Testis (tissue), 3 donors: ENCODE results near the gene WDR86. TPM values are rescaled to one million over a fixed set of nuclear protein-coding genes. Genes with fewer than 3 reads are reported as not detected.

Experiments
- DNase-seq: peaks from one replicate; pipeline ENCODE4 v3.0.0-alpha.2; 2019
- H3K27ac ChIP-seq, 2 donors: fragments of 200-600 bp; sonication (generic); one replicate each; pipeline ENCODE4 v1.5.1; 2019
- H3K27me3 ChIP-seq: fragments of 200-600 bp; sonication (generic); one replicate; pipeline ENCODE4 v1.5.1; 2019
- H3K36me3 ChIP-seq: fragments of 200-600 bp; sonication (generic); one replicate; pipeline ENCODE4 v1.5.1; 2017; ENCODE audit warnings: low read depth; ENCODE audit errors: missing control alignments
- H3K4me1 ChIP-seq: fragments of 200-600 bp; sonication (generic); one replicate; pipeline ENCODE4 v1.5.1; 2019
- H3K4me3 ChIP-seq, 2 donors: fragments of 200-600 bp; sonication (generic); one replicate each; pipeline ENCODE4 v1.5.1; 2017 to 2019
- H3K9me3 ChIP-seq: fragments of 200-600 bp; sonication (generic); one replicate; pipeline ENCODE4 v1.5.1; 2017
- CTCF ChIP-seq, 3 experiments: fragments of 450-650 bp in 2 of 3; fragments of 200-600 bp in 1 of 3; sonication (generic) in 1 of 3; IDR thresholded peaks; one replicate each; pipeline ENCODE4 v1.5.1; 2016 to 2019; ENCODE audit warnings: antibody characterized with exemption in 3 of 3, mild to moderate bottlenecking in 2 of 3, moderate library complexity in 1 of 3
- POLR2A ChIP-seq: fragments of 450-650 bp; IDR thresholded peaks from one replicate; pipeline ENCODE4 v1.6.1; 2017; ENCODE audit warnings: antibody characterized with exemption, mild to moderate bottlenecking, moderate library complexity
- WGBS, 2 donors: methylation state at CpG; one replicate each; pipeline ENCODE4 v1.1.5; 2018; 5-methylcytosine and 5-hydroxymethylcytosine counted together
- intact Hi-C: fragments of 100-400 bp; cut with DNase I; formaldehyde crosslinking; loops from one replicate; pipeline ENCODE4 v1.15.1; 2023; ENCODE audit warnings: low total_unique reads
- polyA plus RNA-seq: library from polyadenylated mRNA; stranded (reverse); fragments of 350-450 nt; fragmentation: Illumina TruSeq; extraction: RNeasy Lipid Tissue Mini Kit (QIAGEN cat#74804); gene quantifications from one replicate; pipeline ENCODE4 v1.2.3, GENCODE V29; 2014; ENCODE audit warnings: low read depth, low replicate concordance; ENCODE audit not compliant: insufficient read depth
- total RNA-seq, 2 donors: library from RNA; depleted of rRNA; stranded (reverse); fragments of >200 nt; gene quantifications; one replicate each; pipeline ENCODE4 v1.2.3, GENCODE V29; 2016

Gene WDR86
- total and polyA plus RNA-seq, 3 donors from 2014 or later: 2.8 to 20.3 (median 9.6) TPM

- TF ChIP-seq CTCF (IDR thresholded peaks at IDR 0.05): no peak
- no peak for TF ChIP-seq POLR2A
- H3K36me3 ChIP-seq: no peaks in the 10 kb centered on the region
- no peak overlapping the region for H3K4me3 ChIP-seq
- no peak for DNase-seq
- intact Hi-C loops: no loop called here
- WGBS, 2 donors: 87 to 94% methylated on average over 9 to 22 of the region's 23 CpGs
- H3K27me3 ChIP-seq: no peaks in the 10 kb centered on the region
- no peak overlapping the region for H3K27ac ChIP-seq
- H3K4me1 ChIP-seq: no peaks in the 10 kb centered on the region
- H3K9me3 ChIP-seq: no peaks in the 10 kb centered on the region
Measured at GRCh38 chr7:151451626-151452571, 42.1 kb upstream of the WDR86 start.

- H3K9me3 ChIP-seq: no peaks in the 10 kb centered on the region
- no peaks in the 10 kb centered on the region for H3K27me3 ChIP-seq
- TF ChIP-seq POLR2A (no peak), CTCF (IDR thresholded peaks at IDR 0.05) (no peak)
- intact Hi-C loops: no loop called here
- 79 to 86% methylated on average over 5 of the region's 5 CpGs for WGBS, 2 donors
- no peak for DNase-seq
- no peak overlapping the region for H3K4me3 ChIP-seq
- H3K27ac ChIP-seq: no peak overlapping the region
- H3K4me1 ChIP-seq: no peaks in the 10 kb centered on the region
- no peaks in the 10 kb centered on the region for H3K36me3 ChIP-seq
Measured at GRCh38 chr7:151451156-151451555, 41.3 kb upstream of the WDR86 start.

GRCh38 chr7:151449990-151450389 is 40.2 kb upstream of the WDR86 start:
- DNase-seq: no peak
- H3K27ac ChIP-seq: no peak overlapping the region

GRCh38 chr7:151448261-151449252 is 38.7 kb upstream of the WDR86 start:
- 5 to 20% methylated on average over 19 to 60 of the region's 61 CpGs for WGBS, 2 donors
- H3K27me3 ChIP-seq: no peaks in the 10 kb centered on the region
- H3K27ac ChIP-seq: peak overlapping the region in 1 of 2 donors; percentile 9
- DNase-seq: peak; percentile 77
- intact Hi-C loops: no loop called here
- H3K4me1 ChIP-seq: no peaks in the 10 kb centered on the region
- no peaks in the 10 kb centered on the region for H3K36me3 ChIP-seq
- peak overlapping the region; percentile 45 to 49 for H3K4me3 ChIP-seq
- TF ChIP-seq CTCF (IDR thresholded peaks at IDR 0.05): peak; percentile 75 to 91 (median 81)
- TF ChIP-seq POLR2A: no peak
- no peaks in the 10 kb centered on the region for H3K9me3 ChIP-seq

More at GRCh38 chr7:151449990-151450389, 40.2 kb upstream of the WDR86 start:
- intact Hi-C loops: no loop called here
- no peaks in the 10 kb centered on the region for H3K4me1 ChIP-seq
- H3K4me3 ChIP-seq: no peak overlapping the region
- WGBS, 2 donors: 90 to 96% methylated on average over 9 of the region's 9 CpGs
- H3K27me3 ChIP-seq: no peaks in the 10 kb centered on the region
- TF ChIP-seq POLR2A: no peak
- no peak for TF ChIP-seq CTCF (IDR thresholded peaks at IDR 0.05)
- no peaks in the 10 kb centered on the region for H3K9me3 ChIP-seq
- no peaks in the 10 kb centered on the region for H3K36me3 ChIP-seq
